NOMO-1 treated with dmso at 0.1 percent for 144 hours (cell line): Measurements from ENCODE around the gene DNM3.
A peak's percentile ranks its signal among the peaks of the same experiment; 100 is the strongest.
"Not testable (repeated sequence)": the region's sequence is repeated elsewhere in the genome, so short reads cannot be mapped to it uniquely, and the experiment has no call there.

ENCODE experiments used
- DNase-seq: peaks from one replicate; lab custom pipeline; 2025; ENCODE audit not compliant: unreplicated experiment; lab: John Stamatoyannopoulos, UW

The DNM3 gene

DNA sequence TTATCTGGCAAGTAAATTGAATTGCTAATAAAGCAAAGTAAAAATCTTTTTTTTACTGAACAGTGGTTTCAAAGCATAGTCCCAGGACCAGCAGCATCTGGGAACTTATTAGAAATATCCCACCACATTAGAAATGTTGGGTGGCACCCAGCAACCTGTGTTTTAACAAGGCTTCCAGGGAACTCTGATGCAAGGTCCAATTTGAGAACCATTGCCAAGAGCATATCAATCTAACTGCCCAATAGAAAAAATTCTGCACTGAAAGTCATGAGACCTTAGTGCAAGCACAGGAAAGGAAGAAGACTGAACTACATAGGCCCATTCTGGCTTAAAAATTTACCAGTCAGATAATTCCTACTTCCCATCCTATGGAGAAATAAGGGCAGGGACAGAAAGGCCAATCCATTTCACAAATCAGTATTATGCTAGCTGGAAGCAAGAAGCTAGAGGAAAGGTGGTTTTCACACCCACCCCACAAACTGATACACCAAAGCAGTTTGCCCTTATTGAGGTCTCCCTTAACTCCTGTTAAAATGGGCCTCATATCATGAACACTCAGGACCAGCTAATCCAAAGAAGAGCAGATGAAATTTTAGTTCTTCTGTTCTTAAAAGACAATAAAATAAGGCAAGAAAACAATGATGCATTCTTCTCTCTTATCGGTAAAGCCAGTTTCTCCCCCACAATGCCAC lies 561.7 kb downstream of the DNM3 start:
- no peak for DNase-seq

- no peak for DNase-seq
Observed at GRCh38 chr1:172404121-172404520, 562.8 kb downstream of the DNM3 start.

- DNase-seq = no peak
Observed at GRCh38 chr1:172405912-172406311, 564.6 kb downstream of the DNM3 start.

- DNase-seq = no peak
Observed at GRCh38 chr1:172406968-172407367, 565.7 kb downstream of the DNM3 start.

GRCh38 chr1:172408958-172409357 lies 567.7 kb downstream of the DNM3 start:
- DNase-seq = no peak

GRCh38 chr1:172410027-172410426 lies 568.7 kb downstream of the DNM3 start:
- no peak for DNase-seq

DNA sequence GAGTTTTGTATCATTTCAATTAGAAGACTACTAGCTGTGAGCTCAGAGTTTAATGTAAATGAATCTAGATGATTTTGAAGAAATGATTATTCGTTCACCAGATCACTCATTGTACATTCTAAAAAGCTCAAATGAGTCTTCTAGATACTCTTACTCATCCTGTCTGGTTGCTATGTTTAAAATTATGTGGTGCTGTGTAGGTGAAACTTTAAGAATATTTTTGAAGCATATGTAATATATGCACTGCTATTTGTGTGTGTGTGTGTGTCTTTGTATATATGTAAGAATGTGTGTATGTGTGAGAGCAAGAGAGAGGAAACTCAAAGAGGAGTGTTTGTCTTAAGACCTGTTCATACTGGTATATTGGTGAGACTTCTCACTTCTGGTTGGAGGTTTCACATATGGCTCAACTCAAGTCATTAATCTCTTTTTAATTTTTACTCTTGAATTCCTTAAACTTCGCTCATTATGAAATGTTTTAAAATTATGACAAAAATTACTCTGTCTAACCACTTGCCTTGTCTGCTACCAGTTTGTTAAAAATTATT lies 570.6 kb downstream of the DNM3 start:
- DNase-seq = no peak

- DNase-seq = no peak
Observed at GRCh38 chr1:172414331-172414730, 573.0 kb downstream of the DNM3 start.

DNA sequence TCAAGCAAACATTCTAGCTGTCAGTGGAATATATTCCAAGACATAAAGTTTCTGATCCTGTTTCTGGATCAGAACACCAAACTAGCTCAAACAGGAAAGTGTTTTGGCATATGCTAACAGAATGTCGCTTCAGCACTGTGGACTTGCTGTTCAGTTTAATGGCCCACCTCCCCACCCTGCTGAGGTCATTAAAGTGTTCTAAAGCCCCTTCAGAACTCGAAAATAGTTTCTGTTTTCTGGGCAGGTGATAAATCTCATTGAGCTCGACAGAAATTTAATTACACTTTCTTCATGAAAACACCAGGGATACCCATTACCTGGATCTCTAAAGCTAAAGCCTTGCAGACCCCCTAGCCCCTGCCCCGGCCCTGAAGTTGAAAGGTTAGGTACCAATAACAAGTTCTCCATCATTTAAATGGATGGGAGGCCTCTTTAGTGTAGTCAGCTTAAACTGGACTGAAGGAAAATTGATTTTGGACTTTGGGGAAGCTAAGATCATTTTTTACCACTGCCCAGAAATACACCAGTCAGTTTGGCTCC lies 575.3 kb downstream of the DNM3 start:
- DNase-seq = no peak

- no peak for DNase-seq
Observed at GRCh38 chr1:172417557-172417956, 576.3 kb downstream of the DNM3 start.

GRCh38 chr1:172420385-172420784 lies 579.1 kb downstream of the DNM3 start, which contains the start of gene C1orf105:
TSS of gene C1orf105 (plus strand) at chr1:172420685. CDS start at chr1:172420886, 201 bp downstream.
- no peak for DNase-seq

GRCh38 chr1:172421974-172422604 lies 580.8 kb downstream of the DNM3 start:
- DNase-seq = no peak

DNA sequence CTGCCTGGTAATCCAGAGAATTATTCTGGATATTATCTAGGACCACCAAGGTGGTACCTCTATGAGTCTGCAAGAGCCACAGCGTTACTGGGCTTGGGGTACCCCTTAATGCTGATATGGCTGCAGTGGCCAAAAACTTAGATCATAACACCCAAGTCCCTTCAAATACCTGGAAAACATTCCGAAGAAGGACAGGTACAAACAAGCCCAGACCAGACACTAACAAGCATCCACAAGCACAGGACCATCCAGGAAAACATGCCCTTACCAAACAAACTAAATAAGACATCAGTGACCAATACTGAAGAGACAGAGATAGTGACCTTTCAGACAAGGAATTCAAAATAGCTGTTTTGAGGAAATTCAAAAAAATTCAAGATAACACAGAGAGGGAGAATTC lies 582.0 kb downstream of the DNM3 start:
- DNase-seq = no peak

GRCh38 chr1:172425339-172425738 lies 584.0 kb downstream of the DNM3 start:
- DNase-seq = no peak

DNA sequence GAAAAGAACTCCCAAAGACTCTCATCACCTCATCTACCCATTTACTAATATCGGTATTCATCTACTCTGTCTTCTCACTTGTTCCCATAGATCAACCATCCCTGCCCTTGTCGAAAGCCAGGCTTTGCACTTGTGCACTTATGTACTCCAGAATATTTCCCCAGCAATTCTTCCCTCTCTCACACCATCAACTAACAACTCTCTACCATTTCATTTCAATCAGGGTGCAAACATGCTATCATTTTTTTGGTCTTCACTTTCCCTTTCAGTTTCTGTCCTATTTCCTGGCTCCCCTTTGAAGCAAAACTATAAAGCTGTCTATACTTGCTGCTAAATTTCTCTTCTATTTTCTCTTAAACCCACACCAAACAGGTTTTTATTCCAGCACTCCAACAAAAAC lies 585.9 kb downstream of the DNM3 start:
- no peak for DNase-seq

- DNase-seq = peak; percentile 10
Observed at GRCh38 chr1:172429331-172430127, 588.2 kb downstream of the DNM3 start.

- DNase-seq = no peak
Observed at GRCh38 chr1:172430128-172430454, 588.8 kb downstream of the DNM3 start.

GRCh38 chr1:172431204-172431603 lies 589.9 kb downstream of the DNM3 start:
- DNase-seq = no peak

GRCh38 chr1:172431721-172432192 lies 590.5 kb downstream of the DNM3 start:
- DNase-seq = no peak

DNA sequence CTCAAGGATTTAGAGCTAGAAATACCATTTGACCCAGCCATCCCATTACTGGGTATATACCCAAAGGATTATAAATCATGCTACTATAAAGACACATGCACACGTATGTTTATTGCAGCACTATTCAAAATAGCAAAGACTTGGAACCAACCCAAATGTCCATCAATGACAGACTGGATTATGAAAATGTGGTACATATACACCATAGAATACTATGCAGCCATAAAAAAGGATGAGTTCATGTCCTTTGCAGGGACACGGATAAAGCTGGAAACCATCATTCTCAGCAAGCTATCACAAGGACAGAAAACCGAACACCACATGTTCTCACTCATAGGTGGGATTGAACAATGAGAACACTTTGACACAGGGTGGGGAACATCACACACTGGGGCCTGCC lies 595.9 kb downstream of the DNM3 start:
- not testable (repeated sequence) for DNase-seq

GRCh38 chr1:172442404-172442803 lies 601.1 kb downstream of the DNM3 start:
- no peak for DNase-seq
